Measurements from ENCODE around the gene KRT82. TPM values are rescaled to one million over a fixed set of nuclear protein-coding genes. Genes with fewer than 3 reads are reported as not detected.

KRT82 gene
- polyA plus RNA-seq, 1 experiment, result not detected

DNA sequence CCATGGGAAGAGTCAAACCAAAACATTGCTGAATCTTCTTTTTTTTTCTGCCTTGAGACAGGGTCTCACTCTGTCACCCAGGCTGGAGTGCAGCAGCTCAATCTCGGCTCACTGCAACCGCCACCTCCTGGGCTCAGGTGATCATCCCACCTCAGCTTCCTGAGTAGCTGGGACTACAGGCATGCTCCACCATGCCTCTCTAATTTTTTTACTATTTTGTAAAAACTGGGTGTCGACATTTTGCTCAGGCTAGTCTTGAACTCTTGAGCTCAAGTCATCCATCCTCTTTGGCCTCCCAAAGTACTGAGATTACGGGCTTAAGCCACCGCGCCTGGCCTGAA lies 29.5 kb upstream of the KRT82 start:
- H3K4me3 ChIP-seq (ENCODE audit: low read depth, low read length), result no peak overlapping the region
- ChIA-PET POLR2A (no interaction called here), CTCF (no interaction called here)
- no peak overlapping the region for H3K27ac ChIP-seq (ENCODE audit: low read depth, low read length)
- peaks cover 12% of the 10 kb centered on the region for H3K27me3 ChIP-seq (ENCODE audit: control insufficient read depth, insufficient read depth, low read length)
- no peaks in the 10 kb centered on the region for H3K9me3 ChIP-seq (ENCODE audit: control insufficient read depth, insufficient read depth, low read length)
- DNase-seq (ENCODE audit: low read depth, low spot score), result no peak
- TF ChIP-seq CTCF (IDR thresholded peaks at IDR 0.05; ENCODE audit: low read depth, low read length), result no peak

GRCh38 chr12:52434760-52435530 lies 28.8 kb upstream of the KRT82 start:
- no peak for DNase-seq (ENCODE audit: low read depth, low spot score)
- peaks cover 12% of the 10 kb centered on the region for H3K27me3 ChIP-seq (ENCODE audit: control insufficient read depth, insufficient read depth, low read length)
- no peak overlapping the region for H3K4me3 ChIP-seq (ENCODE audit: low read depth, low read length)
- TF ChIP-seq CTCF (IDR thresholded peaks at IDR 0.05; ENCODE audit: low read depth, low read length), result no peak
- H3K9me3 ChIP-seq (ENCODE audit: control insufficient read depth, insufficient read depth, low read length), result no peaks in the 10 kb centered on the region
- H3K27ac ChIP-seq (ENCODE audit: low read depth, low read length), result no peak overlapping the region
- POLR2A ChIA-PET, result no interaction called here
- CTCF ChIA-PET, result no interaction called here

DNA sequence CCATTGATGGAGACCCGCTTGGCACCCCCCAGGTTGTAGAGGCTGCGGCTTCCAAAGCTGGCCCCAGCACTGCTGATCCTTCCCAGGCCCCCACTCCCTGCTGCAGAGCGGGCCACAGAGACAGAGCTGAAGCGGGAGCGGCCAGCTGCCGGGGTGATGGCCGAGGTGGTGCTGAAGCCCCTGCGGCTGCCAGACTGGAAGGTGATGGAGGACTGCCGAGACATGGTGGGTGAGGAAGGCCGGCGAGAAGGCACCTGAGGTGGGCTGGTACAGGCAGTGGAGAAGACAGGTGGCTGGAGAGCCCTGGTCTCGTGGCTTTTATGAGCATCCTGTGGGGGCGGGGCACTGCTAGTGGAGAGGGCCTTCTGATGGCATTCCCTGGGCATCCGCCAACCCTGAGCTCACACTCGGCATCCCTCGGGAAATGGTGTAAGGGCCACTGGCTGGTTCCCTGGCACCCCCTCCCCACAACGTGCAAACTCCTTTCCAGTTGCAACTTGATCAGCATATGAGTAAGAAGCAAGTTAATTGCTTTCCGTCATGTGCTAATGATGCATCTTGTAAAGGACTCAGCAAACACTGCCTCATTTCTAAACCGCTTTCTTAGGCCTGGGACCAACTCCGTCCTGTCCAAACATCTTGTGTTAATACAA lies 28.1 kb upstream of the KRT82 start, which contains the start of gene KRT75:
Gene KRT75, minus strand, starts transcription at position 291 of the 653 bp plus-strand sequence. Its CDS starts 67 bp downstream, at position 224.
- TF ChIP-seq CTCF (IDR thresholded peaks at IDR 0.05; ENCODE audit: low read depth, low read length), result no peak
- Histone ChIP-seq H3K27ac (ENCODE audit: low read depth, low read length) (no peak within 1 kb of the TSS), H3K9me3 (ENCODE audit: control insufficient read depth, insufficient read depth, low read length) (no peaks in the 10 kb centered on the region), H3K4me3 (ENCODE audit: low read depth, low read length) (no peak within 1 kb of the TSS), H3K27me3 (ENCODE audit: control insufficient read depth, insufficient read depth, low read length) (peaks cover 12% of the 10 kb centered on the region)
- POLR2A ChIA-PET, result no interaction called here
- CTCF ChIA-PET, result no interaction called here
- DNase-seq (ENCODE audit: low read depth, low spot score), result no peak

GRCh38 chr12:52433501-52434080 lies 27.5 kb upstream of the KRT82 start:
- no peaks in the 10 kb centered on the region for H3K9me3 ChIP-seq (ENCODE audit: control insufficient read depth, insufficient read depth, low read length)
- no peak for DNase-seq (ENCODE audit: low read depth, low spot score)
- no peak overlapping the region for H3K27ac ChIP-seq (ENCODE audit: low read depth, low read length)
- peaks cover 14% of the 10 kb centered on the region for H3K27me3 ChIP-seq (ENCODE audit: control insufficient read depth, insufficient read depth, low read length)
- TF ChIP-seq CTCF (IDR thresholded peaks at IDR 0.05; ENCODE audit: low read depth, low read length), result no peak
- no peak overlapping the region for H3K4me3 ChIP-seq (ENCODE audit: low read depth, low read length)
- ChIA-PET POLR2A (no interaction called here), CTCF (no interaction called here)

All from AG04450 (cell line).